22Rv1 (cell line): ENCODE results near the gene ST3GAL6.

Experiments
- CTCF ChIP-seq: fragments of 450-650 bp; IDR thresholded peaks from 2 replicates; pipeline ENCODE4 v1.5.1; 2017; ENCODE audit warnings: mild to moderate bottlenecking
- ZFX ChIP-seq: fragments of 450-650 bp; IDR thresholded peaks from 2 replicates; pipeline ENCODE4 v1.6.1; 2017; ENCODE audit warnings: antibody characterized with exemption, borderline replicate concordance

- no peak for TF ChIP-seq CTCF
- TF ChIP-seq ZFX = no peak
Observed at GRCh38 chr3:98769448-98769847, 6.3 kb downstream of the ST3GAL6 start.
